Karpas-422 (cell line): ENCODE measurements around the gene EFCAB11. TPM values are rescaled to one million over a fixed set of nuclear protein-coding genes. Genes with fewer than 3 reads are reported as not detected.

Experiments used
- DNase-seq: peaks from one replicate; pipeline ENCODE4 v3.0.0-alpha.2; 2015
- H2AFZ ChIP-seq: fragments of 200-600 bp; sonication (generic); 2 replicates; pipeline ENCODE4 v1.6.1; 2014; ENCODE audit warnings: antibody characterized with exemption, low read length, mixed read lengths
- H3K27ac ChIP-seq: fragments of 200-600 bp; sonication (generic); 2 replicates; pipeline ENCODE4 v1.5.1; 2014; ENCODE audit warnings: mild to moderate bottlenecking, low read length, moderate library complexity
- H3K27me3 ChIP-seq: fragments of 200-600 bp; sonication (generic); 2 replicates; pipeline ENCODE4 v1.6.1; 2014; ENCODE audit warnings: low read length, mixed read lengths
- H3K36me3 ChIP-seq: fragments of 200-600 bp; sonication (generic); 2 replicates; pipeline ENCODE4 v1.6.1; 2014; ENCODE audit warnings: low read length, mixed read lengths; ENCODE audit not compliant: insufficient read depth
- H3K4me1 ChIP-seq: fragments of 200-600 bp; sonication (generic); 2 replicates; pipeline ENCODE4 v1.6.1; 2014; ENCODE audit warnings: mild to moderate bottlenecking, low read length, mixed read lengths
- H3K4me2 ChIP-seq: fragments of 200-600 bp; sonication (generic); 2 replicates; pipeline ENCODE4 v1.6.1; 2014; ENCODE audit warnings: low read length, low read depth, mild to moderate bottlenecking; ENCODE audit not compliant: poor library complexity, severe bottlenecking
- H3K4me3 ChIP-seq: fragments of 200-600 bp; sonication (generic); 2 replicates; pipeline ENCODE4 v1.5.1; 2014; ENCODE audit warnings: mild to moderate bottlenecking, antibody characterized with exemption, low read length, mixed read lengths
- H3K79me2 ChIP-seq: fragments of 200-600 bp; sonication (generic); 2 replicates; pipeline ENCODE4 v1.6.1; 2014; ENCODE audit warnings: mild to moderate bottlenecking, low read length, mixed read lengths
- H3K9ac ChIP-seq: fragments of 200-600 bp; sonication (generic); 2 replicates; pipeline ENCODE4 v1.6.0; 2014; ENCODE audit warnings: low read length
- H3K9me2 ChIP-seq: fragments of 200-600 bp; sonication (generic), shearing (Covaris generic); replicated peaks from 2 replicates; pipeline ENCODE4 v1.6.0; 2014; ENCODE audit warnings: mild to moderate bottlenecking, low read length, moderate library complexity; ENCODE audit not compliant: insufficient read depth
- H3K9me3 ChIP-seq: fragments of 300-700, 200-600 bp; sonication (generic); 2 replicates; pipeline ENCODE4 v1.6.1; 2014; ENCODE audit warnings: low read length, mixed read lengths
- H4K20me1 ChIP-seq: fragments of 200-600 bp; sonication (generic); 2 replicates; pipeline ENCODE4 v1.6.1; 2014; ENCODE audit warnings: mild to moderate bottlenecking, antibody characterized with exemption, low read length, low read depth; ENCODE audit not compliant: insufficient read depth
- total RNA-seq: library from RNA; depleted of rRNA; stranded (reverse); fragments of >200 nt; shearing (Covaris generic); gene quantifications from 2 replicates; pipeline ENCODE4 v1.2.3, GENCODE V29; 2014; ENCODE audit warnings: low replicate concordance

Gene EFCAB11
- total RNA-seq, 1 experiment from 2014 or later, result 43.3 TPM

GRCh38 chr14:89813617-89814031 is 140.9 kb downstream of the EFCAB11 start:
- no peaks in the 10 kb centered on the region for H3K9me2 ChIP-seq
- no peaks in the 10 kb centered on the region for H3K27me3 ChIP-seq
- DNase-seq, result no peak
- no peak overlapping the region for H2AFZ ChIP-seq
- H3K4me1 ChIP-seq, result no peaks in the 10 kb centered on the region
- H3K36me3 ChIP-seq, result no peaks in the 10 kb centered on the region
- H3K79me2 ChIP-seq, result no peaks in the 10 kb centered on the region
- no peak overlapping the region for H3K4me3 ChIP-seq
- H3K9me3 ChIP-seq, result no peaks in the 10 kb centered on the region
- H3K27ac ChIP-seq, result no peak overlapping the region
- no peaks in the 10 kb centered on the region for H4K20me1 ChIP-seq
- H3K9ac ChIP-seq, result no peak overlapping the region
- no peak overlapping the region for H3K4me2 ChIP-seq

GRCh38 chr14:89811954-89812575 is 142.5 kb downstream of the EFCAB11 start:
- H3K79me2 ChIP-seq, result no peaks in the 10 kb centered on the region
- H3K36me3 ChIP-seq, result no peaks in the 10 kb centered on the region
- no peak overlapping the region for H3K4me3 ChIP-seq
- H3K9me2 ChIP-seq, result no peaks in the 10 kb centered on the region
- H3K4me1 ChIP-seq, result no peaks in the 10 kb centered on the region
- H4K20me1 ChIP-seq, result no peaks in the 10 kb centered on the region
- no peaks in the 10 kb centered on the region for H3K9me3 ChIP-seq
- H3K9ac ChIP-seq, result no peak overlapping the region
- DNase-seq, result no peak
- H3K4me2 ChIP-seq, result no peak overlapping the region
- no peak overlapping the region for H2AFZ ChIP-seq
- no peaks in the 10 kb centered on the region for H3K27me3 ChIP-seq
- H3K27ac ChIP-seq, result no peak overlapping the region

- no peak overlapping the region for H2AFZ ChIP-seq
- H3K4me1 ChIP-seq, result no peaks in the 10 kb centered on the region
- H3K4me3 ChIP-seq, result no peak overlapping the region
- no peaks in the 10 kb centered on the region for H3K79me2 ChIP-seq
- H3K9me2 ChIP-seq, result no peaks in the 10 kb centered on the region
- DNase-seq, result no peak
- H3K36me3 ChIP-seq, result no peaks in the 10 kb centered on the region
- H3K4me2 ChIP-seq, result no peak overlapping the region
- no peak overlapping the region for H3K9ac ChIP-seq
- no peak overlapping the region for H3K27ac ChIP-seq
- H3K9me3 ChIP-seq, result no peaks in the 10 kb centered on the region
- no peaks in the 10 kb centered on the region; the same call in 1 of the 2 replicates for H3K27me3 ChIP-seq
- H4K20me1 ChIP-seq, result no peaks in the 10 kb centered on the region
Observed at GRCh38 chr14:89810101-89810500, 144.4 kb downstream of the EFCAB11 start.

GRCh38 chr14:89807892-89808291 is 146.6 kb downstream of the EFCAB11 start:
- Histone ChIP-seq H3K9me3 (no peaks in the 10 kb centered on the region), H3K9ac (no peak overlapping the region), H3K4me2 (no peak overlapping the region), H3K27me3 (no peaks in the 10 kb centered on the region; the same call in 1 of the 2 replicates), H3K4me1 (no peaks in the 10 kb centered on the region), H2AFZ (no peak overlapping the region), H3K79me2 (no peaks in the 10 kb centered on the region), H3K36me3 (no peaks in the 10 kb centered on the region), H3K27ac (no peak overlapping the region), H4K20me1 (no peaks in the 10 kb centered on the region), H3K4me3 (no peak overlapping the region), H3K9me2 (no peaks in the 10 kb centered on the region)
- no peak for DNase-seq

GRCh38 chr14:89807151-89807550 is 147.4 kb downstream of the EFCAB11 start:
- H3K4me3 ChIP-seq, result no peak overlapping the region
- H3K9me2 ChIP-seq, result no peaks in the 10 kb centered on the region
- no peaks in the 10 kb centered on the region for H3K79me2 ChIP-seq
- H3K9me3 ChIP-seq, result no peaks in the 10 kb centered on the region
- no peaks in the 10 kb centered on the region for H4K20me1 ChIP-seq
- H3K27me3 ChIP-seq, result no peaks in the 10 kb centered on the region; the same call in 1 of the 2 replicates
- H3K4me1 ChIP-seq, result no peaks in the 10 kb centered on the region
- H3K36me3 ChIP-seq, result no peaks in the 10 kb centered on the region
- no peak for DNase-seq
- H3K4me2 ChIP-seq, result no peak overlapping the region
- no peak overlapping the region for H3K9ac ChIP-seq
- no peak overlapping the region for H2AFZ ChIP-seq
- no peak overlapping the region for H3K27ac ChIP-seq

GRCh38 chr14:89806451-89806850 is 148.1 kb downstream of the EFCAB11 start:
- Histone ChIP-seq H2AFZ (no peak overlapping the region), H3K9me3 (no peaks in the 10 kb centered on the region), H3K4me3 (no peak overlapping the region), H3K4me2 (no peak overlapping the region), H3K4me1 (no peaks in the 10 kb centered on the region), H3K79me2 (no peaks in the 10 kb centered on the region), H4K20me1 (no peaks in the 10 kb centered on the region), H3K9me2 (no peaks in the 10 kb centered on the region), H3K9ac (no peak overlapping the region), H3K36me3 (no peaks in the 10 kb centered on the region), H3K27me3 (no peaks in the 10 kb centered on the region; the same call in 1 of the 2 replicates), H3K27ac (no peak overlapping the region)
- DNase-seq, result no peak

- no peaks in the 10 kb centered on the region for H3K36me3 ChIP-seq
- no peak overlapping the region for H3K27ac ChIP-seq
- H3K9me3 ChIP-seq, result no peaks in the 10 kb centered on the region
- no peaks in the 10 kb centered on the region for H4K20me1 ChIP-seq
- no peak overlapping the region for H3K4me3 ChIP-seq
- DNase-seq, result no peak
- no peaks in the 10 kb centered on the region; the same call in 1 of the 2 replicates for H3K27me3 ChIP-seq
- no peaks in the 10 kb centered on the region for H3K79me2 ChIP-seq
- no peak overlapping the region for H2AFZ ChIP-seq
- H3K4me1 ChIP-seq, result no peaks in the 10 kb centered on the region
- H3K9me2 ChIP-seq, result no peaks in the 10 kb centered on the region
- H3K9ac ChIP-seq, result no peak overlapping the region
- no peak overlapping the region for H3K4me2 ChIP-seq
Observed at GRCh38 chr14:89805501-89805900, 149.0 kb downstream of the EFCAB11 start.

GRCh38 chr14:89803542-89803941 is 151.0 kb downstream of the EFCAB11 start:
- Histone ChIP-seq H3K79me2 (no peaks in the 10 kb centered on the region), H4K20me1 (no peaks in the 10 kb centered on the region), H3K4me1 (no peaks in the 10 kb centered on the region), H3K36me3 (no peaks in the 10 kb centered on the region), H3K9me2 (no peaks in the 10 kb centered on the region), H3K4me3 (no peak overlapping the region), H3K4me2 (no peak overlapping the region), H3K27me3 (no peaks in the 10 kb centered on the region; the same call in 1 of the 2 replicates), H3K27ac (no peak overlapping the region), H3K9ac (no peak overlapping the region), H3K9me3 (no peaks in the 10 kb centered on the region), H2AFZ (no peak overlapping the region)
- no peak for DNase-seq
